Epithelial cell of esophagus (primary cell): ENCODE measurements around the gene MS4A14.

Experiments used
- DNase-seq: peaks from one replicate; pipeline ENCODE4 v3.0.0; 2010; ENCODE audit warnings: low read depth
- H3K4me3 ChIP-seq: 2 replicates; pipeline ENCODE4 v1.5.1; 2011; ENCODE audit warnings: mild to moderate bottlenecking, low read length, control low read depth
- TF ChIP-seq, protein P1 (sequence below): IDR thresholded peaks from 2 replicates; pipeline ENCODE4 v1.5.1; 2011; ENCODE audit warnings: low read depth, mild to moderate bottlenecking, low read length, control low read depth, inconsistent platforms; ENCODE audit not compliant: insufficient read depth; ENCODE audit errors: missing control alignments

MS4A14 gene, protein sequence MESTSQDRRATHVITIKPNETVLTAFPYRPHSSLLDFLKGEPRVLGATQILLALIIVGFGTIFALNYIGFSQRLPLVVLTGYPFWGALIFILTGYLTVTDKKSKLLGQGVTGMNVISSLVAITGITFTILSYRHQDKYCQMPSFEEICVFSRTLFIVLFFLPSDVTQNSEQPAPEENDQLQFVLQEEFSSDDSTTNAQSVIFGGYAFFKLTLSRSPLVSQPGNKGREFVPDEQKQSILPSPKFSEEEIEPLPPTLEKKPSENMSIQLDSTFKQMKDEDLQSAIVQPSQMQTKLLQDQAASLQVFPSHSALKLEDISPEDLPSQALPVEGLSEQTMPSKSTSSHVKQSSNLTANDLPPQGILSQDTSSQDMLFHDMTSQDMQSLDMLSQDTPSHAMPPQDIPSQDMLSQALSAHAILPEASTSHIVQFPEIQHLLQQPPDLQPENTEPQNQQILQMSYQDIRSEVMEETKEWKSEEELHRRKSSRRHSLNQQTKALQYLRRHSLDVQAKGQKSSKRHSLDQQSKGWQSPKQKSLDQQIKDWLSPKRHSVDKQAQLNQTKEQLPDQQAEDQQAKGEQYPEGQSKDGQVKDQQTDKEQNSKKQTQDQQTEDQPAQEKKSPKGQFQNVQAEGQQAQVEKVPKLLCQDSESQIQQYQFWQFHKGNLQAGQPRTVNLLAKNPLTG

DNA sequence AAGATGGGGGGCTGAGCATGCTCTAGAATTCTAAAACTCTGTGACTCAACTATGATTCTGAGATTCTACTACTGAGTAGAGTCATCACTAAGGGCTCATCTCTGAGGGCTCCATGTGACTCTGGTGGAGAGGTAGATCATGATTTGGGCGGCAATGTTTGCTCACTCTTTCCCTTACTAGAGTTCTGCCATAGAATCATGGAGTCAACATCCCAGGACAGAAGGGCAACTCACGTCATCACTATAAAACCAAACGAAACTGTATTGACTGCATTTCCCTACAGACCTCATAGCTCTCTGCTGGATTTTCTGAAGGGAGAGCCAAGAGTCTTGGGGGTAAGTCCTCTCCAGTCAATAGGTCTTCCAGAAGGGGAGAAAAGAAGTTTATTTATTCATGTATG lies at the start of gene MS4A14:
MS4A14 (plus strand) TSS at position 78 of the 400 bp plus-strand sequence; CDS start at position 198, 120 bp downstream.
- no peak within 1 kb of the TSS for H3K4me3 ChIP-seq
- no peak for DNase-seq
- TF ChIP-seq, protein P1, sequence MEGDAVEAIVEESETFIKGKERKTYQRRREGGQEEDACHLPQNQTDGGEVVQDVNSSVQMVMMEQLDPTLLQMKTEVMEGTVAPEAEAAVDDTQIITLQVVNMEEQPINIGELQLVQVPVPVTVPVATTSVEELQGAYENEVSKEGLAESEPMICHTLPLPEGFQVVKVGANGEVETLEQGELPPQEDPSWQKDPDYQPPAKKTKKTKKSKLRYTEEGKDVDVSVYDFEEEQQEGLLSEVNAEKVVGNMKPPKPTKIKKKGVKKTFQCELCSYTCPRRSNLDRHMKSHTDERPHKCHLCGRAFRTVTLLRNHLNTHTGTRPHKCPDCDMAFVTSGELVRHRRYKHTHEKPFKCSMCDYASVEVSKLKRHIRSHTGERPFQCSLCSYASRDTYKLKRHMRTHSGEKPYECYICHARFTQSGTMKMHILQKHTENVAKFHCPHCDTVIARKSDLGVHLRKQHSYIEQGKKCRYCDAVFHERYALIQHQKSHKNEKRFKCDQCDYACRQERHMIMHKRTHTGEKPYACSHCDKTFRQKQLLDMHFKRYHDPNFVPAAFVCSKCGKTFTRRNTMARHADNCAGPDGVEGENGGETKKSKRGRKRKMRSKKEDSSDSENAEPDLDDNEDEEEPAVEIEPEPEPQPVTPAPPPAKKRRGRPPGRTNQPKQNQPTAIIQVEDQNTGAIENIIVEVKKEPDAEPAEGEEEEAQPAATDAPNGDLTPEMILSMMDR, result no peak

DNA sequence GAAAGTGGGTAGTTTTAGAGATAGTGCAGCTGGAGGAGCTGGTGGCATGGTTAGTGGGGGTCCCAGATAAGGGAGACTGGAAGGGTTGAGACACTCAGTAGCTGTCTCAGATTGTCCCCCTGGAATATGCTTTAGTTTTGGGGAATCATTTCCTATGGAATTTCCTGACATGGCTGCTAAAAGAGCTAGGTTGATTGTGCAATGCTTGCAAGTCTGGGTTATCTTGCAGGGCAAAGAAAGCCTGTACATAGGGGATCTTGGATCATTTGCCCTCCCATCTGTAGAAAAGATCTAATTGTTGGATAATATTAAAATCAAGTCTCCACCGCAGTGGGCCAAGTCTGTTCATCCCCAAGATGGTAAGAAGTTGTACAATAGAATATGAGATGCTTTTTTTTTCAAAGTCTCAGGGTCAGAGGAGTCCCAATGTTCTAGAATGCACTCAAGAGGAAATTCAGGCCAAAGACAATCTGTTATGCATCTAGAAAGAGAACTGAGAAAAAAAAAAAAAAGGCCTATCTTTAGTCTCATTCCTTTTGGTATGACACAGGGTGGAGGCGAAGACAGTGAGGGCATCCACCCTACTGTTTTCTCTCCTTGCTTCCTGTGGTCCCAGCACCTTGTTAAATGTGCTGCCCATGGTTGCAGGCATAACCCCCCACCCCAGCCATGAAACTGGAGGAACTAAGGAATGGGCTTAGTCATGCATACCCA lies 49.0 kb upstream of the MS4A14 start:
- no peak overlapping the region for H3K4me3 ChIP-seq
- TF ChIP-seq, protein P1, result no peak
- DNase-seq, result no peak

DNA sequence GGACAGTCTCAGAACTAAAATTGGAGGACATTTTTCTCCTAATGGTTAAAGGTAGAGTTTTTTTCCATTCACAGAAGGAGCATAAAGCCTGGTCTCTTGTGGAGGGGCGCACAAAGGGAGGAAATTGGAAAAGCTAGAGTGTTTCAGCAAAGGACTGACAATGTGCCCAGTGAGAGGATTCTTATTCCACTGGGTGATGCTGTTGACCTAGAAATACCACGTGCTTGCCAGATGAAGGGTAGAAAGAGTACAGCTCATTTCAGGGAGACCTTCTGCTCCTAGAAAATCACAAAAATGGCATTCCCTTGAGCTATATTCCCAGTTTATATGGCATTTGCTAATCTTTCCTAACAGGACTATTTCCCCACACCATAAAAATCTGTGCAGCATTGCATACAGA lies 48.1 kb upstream of the MS4A14 start:
- no peak overlapping the region for H3K4me3 ChIP-seq
- TF ChIP-seq, protein P1, result no peak
- DNase-seq, result no peak

DNA sequence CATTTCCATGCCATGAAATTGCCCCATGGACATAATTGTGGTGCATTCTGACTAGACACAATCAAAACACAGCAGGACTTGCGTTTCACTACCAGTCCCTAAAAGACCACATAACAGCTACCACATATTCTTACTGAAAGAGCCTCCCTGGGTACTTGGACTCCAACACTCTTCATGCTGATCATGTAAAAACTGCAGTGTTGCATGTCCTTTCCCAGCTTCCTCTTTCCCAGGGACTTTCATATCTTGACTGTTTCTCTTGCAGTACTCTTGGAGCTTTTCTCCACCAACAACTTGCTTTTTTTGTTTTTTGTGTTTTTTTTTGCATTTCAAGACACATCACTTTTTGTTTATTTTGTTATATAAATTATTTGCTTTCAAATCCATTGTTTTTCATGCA lies 46.3 kb upstream of the MS4A14 start:
- DNase-seq, result no peak
- TF ChIP-seq, protein P1, result no peak

DNA sequence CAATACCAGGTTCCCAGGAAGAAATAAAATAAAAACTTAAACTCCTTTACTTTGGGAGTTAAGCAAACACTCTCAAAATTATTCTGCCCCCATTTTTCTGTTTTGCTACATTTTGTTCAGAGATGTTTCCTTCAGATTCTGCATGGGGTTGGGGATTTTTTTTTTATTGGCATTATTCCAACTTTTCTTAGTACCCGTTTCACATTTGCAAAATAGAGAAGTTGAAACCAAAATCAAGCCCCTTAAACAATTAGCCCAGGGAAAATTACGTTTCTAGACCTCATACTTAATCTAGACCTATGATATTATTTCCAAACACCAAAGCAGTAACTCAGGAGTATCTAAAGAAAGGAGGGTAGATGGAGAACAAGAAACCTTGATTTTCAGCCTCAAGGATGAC lies 38.5 kb upstream of the MS4A14 start:
- TF ChIP-seq, protein P1, result no peak

More for the DNA sequence above, 46.3 kb upstream of the MS4A14 start:
- no peak overlapping the region for H3K4me3 ChIP-seq

DNA sequence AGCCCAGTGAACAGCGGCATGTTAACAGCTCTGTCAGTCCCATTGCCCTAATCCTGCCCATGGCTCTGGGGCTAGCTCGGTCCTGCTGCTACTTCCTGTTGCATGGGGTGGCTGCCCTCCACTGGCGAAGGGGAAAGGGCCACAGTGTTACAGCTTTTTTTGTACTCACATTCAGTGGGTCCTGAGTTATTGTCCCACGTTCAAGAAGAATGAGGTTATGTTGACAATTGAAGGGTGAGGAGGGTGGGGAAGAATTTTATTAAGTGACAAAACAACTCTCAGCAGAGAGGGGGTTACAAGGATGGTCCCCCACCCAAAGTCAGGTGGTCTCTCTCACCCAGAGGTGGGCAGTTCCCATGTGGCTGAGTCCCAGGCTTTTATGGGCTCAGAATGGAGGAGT lies 35.6 kb upstream of the MS4A14 start:
- TF ChIP-seq, protein P1, result no peak
- DNase-seq, result no peak
- no peak overlapping the region for H3K4me3 ChIP-seq

More for the DNA sequence above, 38.5 kb upstream of the MS4A14 start:
- no peak for DNase-seq
- no peak overlapping the region for H3K4me3 ChIP-seq
